Measurements from ENCODE around the gene XPC.

DNA sequence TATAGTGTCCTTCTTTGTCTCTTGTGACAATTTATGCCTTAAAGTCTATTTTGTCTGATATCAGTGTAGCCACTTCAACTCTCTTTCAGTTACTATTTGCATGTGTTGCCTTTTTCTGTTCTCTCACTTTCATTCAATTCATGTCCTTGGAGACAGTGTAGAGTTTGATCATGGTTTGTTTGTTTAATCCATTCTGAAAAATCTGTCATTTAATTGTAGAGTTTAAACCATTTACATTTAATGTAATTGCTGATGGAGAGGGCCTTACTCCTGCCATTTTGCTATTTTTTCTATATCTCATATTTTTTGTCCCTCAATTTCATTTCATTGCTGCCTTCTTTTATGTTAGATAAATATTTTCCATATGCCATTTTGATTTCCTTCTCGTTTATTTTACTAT, 42.5 kb upstream of the XPC start:
- TF ChIP-seq, protein P1, sequence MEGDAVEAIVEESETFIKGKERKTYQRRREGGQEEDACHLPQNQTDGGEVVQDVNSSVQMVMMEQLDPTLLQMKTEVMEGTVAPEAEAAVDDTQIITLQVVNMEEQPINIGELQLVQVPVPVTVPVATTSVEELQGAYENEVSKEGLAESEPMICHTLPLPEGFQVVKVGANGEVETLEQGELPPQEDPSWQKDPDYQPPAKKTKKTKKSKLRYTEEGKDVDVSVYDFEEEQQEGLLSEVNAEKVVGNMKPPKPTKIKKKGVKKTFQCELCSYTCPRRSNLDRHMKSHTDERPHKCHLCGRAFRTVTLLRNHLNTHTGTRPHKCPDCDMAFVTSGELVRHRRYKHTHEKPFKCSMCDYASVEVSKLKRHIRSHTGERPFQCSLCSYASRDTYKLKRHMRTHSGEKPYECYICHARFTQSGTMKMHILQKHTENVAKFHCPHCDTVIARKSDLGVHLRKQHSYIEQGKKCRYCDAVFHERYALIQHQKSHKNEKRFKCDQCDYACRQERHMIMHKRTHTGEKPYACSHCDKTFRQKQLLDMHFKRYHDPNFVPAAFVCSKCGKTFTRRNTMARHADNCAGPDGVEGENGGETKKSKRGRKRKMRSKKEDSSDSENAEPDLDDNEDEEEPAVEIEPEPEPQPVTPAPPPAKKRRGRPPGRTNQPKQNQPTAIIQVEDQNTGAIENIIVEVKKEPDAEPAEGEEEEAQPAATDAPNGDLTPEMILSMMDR (conservative IDR thresholded peaks at IDR 0.05; ENCODE audit: low read length) = no peak
- no peak for TF ChIP-seq EZH2phosphoT487 (IDR thresholded peaks at IDR 0.05; ENCODE audit: borderline replicate concordance, low read depth, low read length)

Measured in OCI-LY7 (cell line).